HG02588 (cell line): ENCODE measurements around the gene PCBD2.
"Not testable (repeated sequence)": the region's sequence is repeated elsewhere in the genome, so short reads cannot be mapped to it uniquely, and the experiment has no call there.

Experiments used
- ATAC-seq: cut with Tn5 transposase; IDR thresholded peaks from one replicate; pipeline ENCODE4 v1.9.1; 2021; ENCODE audit warnings: mild to moderate bottlenecking, moderate library complexity; ENCODE audit not compliant: unreplicated experiment

PCBD2 gene

DNA sequence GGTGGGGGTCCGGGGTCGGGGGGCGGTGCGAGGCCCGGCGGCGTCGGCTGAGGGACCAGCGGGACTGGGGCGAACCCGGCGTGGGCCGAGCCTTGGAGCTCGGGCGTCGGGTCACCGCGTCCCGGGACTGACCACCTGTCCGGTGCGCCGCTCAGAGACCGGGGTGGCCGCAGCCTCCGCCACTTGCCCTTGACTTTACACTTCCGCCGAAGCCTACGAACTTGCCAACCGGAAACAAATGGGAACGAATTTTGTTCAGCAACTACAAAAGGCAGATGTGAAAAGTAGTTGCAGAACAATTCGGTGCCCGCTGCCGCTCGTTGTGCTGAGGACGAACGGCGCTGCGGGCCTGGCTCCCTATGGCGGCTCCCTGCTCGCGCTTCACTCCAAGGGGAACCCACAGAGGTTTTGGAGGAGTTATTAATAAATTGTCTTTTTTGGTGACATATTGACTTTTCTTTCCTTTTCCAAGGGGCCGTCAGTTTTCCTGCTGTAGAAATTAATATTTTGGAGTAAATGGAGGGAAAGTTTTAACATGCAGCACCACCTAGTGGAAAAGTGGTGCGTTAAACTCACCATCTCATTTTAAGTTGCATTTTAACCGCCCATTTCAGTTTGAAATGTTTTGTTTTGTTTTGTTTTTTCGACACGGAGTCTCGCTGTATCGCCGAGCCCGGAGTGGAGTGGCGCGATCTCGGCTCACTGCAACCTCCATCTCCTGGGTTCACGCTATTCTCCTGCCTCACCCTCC lies 490 bp downstream of the PCBD2 start:
- ATAC-seq = peak; percentile 14

GRCh38 chr5:134906811-134907210 lies 1.9 kb downstream of the PCBD2 start:
- ATAC-seq = no peak

DNA sequence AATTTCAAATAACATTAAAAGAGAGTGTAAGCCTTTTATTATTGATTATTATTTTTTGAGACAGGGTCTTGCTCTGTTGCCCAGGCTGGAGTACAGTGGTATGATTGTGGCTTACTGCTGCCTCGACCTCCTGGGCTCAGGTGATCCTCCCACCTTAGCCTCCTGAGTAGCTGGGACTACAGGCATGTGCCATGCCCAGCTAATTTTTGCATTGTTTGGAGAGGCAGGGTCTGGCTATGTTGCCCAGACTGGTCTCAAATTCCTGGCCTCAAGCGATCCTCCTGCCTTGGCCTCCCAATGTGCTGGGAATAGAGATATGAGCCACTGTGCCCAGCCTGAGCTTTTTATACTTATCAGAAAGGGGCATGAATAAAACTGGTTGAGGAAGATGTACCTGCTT lies 5.8 kb downstream of the PCBD2 start:
- ATAC-seq = not testable (repeated sequence)

DNA sequence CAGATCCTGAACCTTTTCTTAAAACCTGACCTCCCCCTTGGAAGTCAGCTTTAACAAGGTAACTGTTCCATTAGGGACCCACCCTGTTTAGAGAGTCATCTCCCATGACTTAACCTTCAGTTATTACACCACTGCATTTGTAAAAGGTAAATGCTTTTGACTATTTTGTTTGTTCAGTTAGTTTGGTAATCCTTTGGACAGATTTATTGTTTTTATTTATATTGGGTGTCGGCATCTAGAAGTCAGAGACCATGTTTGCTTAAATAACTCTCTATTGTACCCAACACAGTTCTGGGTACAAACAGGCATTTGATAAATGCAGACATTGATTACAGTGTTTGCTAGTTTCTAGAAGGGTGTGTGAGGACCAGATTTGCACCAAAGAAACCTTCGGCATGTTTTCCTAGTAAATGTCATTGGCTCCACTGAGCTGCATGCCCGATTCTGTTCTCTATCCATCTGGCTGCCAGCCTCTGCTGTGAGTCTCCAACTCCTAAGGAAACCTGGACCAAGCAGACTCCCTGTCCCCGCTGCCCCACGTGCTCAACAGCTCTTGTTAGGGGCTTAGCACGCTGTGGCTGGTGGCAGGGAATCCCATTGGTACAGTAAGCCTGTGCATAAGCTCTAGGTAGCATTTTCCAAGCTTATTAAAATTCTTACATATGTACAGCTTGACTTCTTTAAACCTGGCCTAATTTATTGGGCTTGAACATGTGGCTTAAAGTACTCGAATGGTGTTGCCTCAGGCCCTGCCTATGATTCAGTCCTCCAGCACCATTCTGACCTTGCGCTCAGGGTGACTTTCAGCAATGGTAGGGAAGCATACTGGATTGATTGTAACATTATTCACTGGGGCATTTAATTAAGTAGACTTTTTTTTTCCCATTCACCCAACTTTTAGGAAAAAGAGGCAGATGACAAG lies 6.6 kb downstream of the PCBD2 start:
- no peak for ATAC-seq

DNA sequence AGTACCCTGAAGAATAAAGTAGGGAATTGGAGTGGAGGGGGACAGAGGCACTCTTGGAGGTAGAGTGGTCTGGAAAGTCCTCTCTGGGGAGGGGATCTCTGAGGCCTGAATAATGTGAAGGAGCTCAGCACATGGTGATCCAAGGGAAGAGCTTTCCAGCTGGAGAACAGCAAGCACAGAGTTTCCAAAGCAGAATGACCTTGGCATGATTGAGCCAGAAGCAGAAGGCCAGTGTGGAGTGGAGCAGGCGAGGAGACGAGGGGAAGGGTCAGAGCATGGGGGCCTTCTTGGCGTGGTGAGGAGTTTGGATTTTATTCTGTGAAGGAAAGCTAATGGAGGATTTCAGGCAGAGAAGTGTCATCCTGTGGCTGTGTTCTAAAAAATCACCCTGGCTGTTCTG lies 8.3 kb downstream of the PCBD2 start:
- ATAC-seq = no peak

DNA sequence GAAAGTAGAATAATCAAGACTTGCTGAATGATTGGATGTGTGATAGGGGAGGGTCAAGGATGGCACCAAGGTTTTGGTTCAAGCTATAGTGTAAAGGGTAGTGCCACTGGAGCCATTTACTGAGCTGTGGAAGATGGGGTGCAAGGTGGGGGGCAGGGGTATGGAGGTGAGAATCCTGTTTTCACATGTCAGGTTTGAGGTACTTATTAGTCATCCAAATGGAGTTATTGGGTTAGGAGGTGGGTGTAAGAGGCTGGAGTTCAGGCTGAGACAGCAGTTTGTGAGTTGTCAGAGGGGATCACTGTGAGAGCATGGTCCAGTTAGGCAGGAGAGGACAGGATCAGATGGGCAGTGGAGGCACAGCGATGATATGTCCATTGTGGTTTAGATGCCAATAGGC lies 8.9 kb downstream of the PCBD2 start:
- ATAC-seq = no peak

- ATAC-seq = no peak
Observed at GRCh38 chr5:134917070-134917815, 12.3 kb downstream of the PCBD2 start.

GRCh38 chr5:134918861-134919260 lies 13.9 kb downstream of the PCBD2 start:
- no peak for ATAC-seq

DNA sequence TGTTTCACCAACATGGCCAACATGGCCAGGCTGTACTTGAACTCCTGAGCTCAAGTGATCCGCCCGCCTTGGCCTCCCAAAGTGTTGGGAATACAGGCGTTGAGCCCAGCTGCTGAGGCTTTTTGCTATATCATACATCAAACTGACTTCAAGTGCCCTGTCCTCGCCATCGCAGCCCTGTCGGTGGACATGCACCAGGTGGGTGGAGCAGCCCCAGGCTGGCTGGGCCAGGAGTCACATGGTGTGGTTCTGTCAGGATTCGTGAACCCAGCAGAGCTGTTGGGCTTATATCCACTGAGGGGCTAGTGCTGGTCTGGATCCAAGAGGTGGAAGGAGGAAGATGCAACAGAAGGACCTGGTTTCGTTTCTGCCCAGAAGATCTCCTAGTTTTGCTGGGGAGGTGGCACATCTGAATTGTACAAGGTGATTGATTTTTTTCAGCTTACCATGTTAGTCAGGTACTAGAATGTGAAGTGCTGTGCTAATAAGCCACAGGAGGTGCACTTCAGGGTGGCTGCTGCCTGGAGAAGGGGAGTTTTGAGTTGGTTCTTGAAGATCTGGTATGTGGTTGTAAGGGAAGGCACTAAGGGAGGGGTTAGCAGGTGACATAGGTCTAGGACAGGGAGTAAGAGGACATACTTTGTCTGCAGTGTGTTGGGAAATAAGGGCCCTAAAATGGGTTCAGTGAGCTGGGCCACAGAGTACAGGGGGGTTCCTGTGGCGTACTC lies 16.1 kb downstream of the PCBD2 start:
- ATAC-seq = no peak

- ATAC-seq = no peak
Observed at GRCh38 chr5:134932508-134932907, 27.6 kb downstream of the PCBD2 start.

DNA sequence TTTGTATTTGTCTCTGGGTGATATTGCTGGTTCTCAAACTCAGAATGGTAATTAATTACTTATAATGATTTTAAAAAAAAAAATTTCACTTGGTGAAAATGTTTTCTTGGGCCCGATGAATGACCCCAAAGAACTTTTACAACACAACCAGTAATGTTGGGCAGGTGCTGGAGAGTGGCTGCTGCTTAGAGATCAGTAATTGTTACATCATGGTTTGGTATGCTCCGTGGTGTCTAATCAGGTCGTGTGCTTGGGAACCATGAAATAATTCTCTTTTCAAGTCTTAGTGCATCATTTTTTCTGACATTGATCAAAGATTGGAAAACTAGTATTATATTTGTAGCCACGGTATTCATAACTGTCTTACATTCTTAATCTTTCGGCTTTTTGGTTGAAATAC lies 29.3 kb downstream of the PCBD2 start:
- no peak for ATAC-seq

GRCh38 chr5:134935711-134936602 lies 31.0 kb downstream of the PCBD2 start:
- ATAC-seq = no peak

DNA sequence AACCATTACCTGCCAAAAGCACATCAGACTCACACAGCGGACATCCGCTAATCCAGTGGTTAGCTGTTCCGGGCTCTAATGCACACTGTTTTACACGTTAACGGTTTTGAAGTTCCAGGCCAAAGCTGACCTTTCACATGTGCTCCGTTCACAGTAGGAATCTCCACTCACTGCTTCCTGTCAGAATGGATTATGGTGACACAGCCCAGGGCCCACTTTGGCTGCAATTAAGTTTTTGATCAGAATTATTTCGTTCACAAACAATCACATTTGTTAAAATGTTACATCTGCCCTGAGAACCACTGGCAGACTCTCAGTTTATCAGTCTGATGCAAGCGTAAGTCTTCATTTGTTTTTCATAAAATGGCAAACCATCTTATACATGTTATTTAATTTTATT lies 32.6 kb downstream of the PCBD2 start:
- no peak for ATAC-seq

GRCh38 chr5:134938030-134938429 lies 33.1 kb downstream of the PCBD2 start:
- no peak for ATAC-seq

DNA sequence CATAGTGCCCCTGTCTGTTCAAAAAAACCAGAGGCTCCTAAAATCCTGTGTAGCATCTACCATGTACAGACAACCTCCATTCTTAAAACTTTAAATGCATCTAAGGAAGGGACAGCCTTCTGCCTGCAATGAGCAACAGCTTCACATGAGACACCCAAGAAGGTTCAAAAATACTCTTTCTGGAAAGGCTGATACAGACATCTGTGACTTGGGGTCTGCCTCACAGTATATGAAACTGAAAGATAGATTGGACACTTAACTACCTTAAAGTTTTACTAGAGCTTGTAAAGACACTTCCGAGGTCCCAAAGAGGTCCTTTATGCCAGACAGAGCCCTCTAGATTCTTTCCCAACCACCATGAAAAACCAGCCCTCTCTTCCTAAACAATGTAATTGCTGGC lies 34.6 kb downstream of the PCBD2 start:
- no peak for ATAC-seq

DNA sequence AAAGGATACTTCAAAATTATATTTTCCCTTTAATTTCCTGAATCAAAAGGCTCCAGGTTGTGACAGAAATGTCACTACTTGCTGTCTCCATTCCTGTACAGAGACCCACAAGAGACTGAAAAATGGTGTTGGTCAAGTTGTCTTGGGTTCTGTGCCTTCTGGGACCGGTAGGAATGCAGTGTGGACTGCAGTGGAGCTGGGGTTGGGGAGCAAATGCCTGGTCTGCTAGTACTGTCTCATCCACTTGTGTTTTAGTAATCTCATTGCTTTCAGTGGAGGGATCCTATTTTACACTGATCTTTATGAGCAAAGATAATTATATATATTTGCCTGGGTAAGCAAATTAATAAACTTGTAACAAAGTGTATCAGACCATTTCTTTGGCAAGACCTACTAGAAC lies 38.6 kb downstream of the PCBD2 start:
- ATAC-seq = no peak

- no peak for ATAC-seq
Observed at GRCh38 chr5:134944630-134945029, 39.7 kb downstream of the PCBD2 start.

DNA sequence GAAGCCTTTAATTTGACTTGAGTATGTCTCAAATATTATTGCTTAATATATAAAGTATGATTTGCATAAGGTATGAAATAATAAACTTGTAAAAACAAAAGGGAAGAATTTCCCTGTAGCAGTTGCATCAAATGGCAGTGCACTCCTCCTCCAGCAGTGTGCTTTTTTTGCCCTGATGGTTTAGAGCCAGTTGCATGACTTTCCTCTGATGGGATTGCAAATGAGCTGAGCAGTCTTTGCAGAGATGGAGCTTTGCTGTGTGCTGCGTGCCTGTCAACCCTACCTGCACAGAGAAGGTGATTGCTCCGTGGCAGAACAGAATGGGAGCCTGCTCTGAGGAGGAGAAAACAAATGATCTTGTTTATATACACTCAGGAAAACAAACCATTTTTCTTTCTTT lies 40.1 kb downstream of the PCBD2 start:
- ATAC-seq = no peak

GRCh38 chr5:134948911-134949310 lies 44.0 kb downstream of the PCBD2 start:
- ATAC-seq = no peak

GRCh38 chr5:134949316-134949715 lies 44.4 kb downstream of the PCBD2 start:
- ATAC-seq = no peak
